ENCODE results near the gene GLDN.

- TF ChIP-seq USF2 (IDR thresholded peaks at IDR 0.05; ENCODE audit: borderline replicate concordance, low read depth, low read length) = no peak
- TF ChIP-seq TCF7 (IDR thresholded peaks at IDR 0.05; ENCODE audit: borderline replicate concordance) = no peak
- no peak for TF ChIP-seq TAF1 (IDR thresholded peaks at IDR 0.05; ENCODE audit: borderline replicate concordance, low read depth, low read length)
- no peak for TF ChIP-seq GABPA (IDR thresholded peaks at IDR 0.05; ENCODE audit: low read depth)
- TF ChIP-seq EP300 (IDR thresholded peaks at IDR 0.05; ENCODE audit: borderline replicate concordance in 1 of 2, control insufficient read depth in 1 of 2, low read depth in 2 of 2, low read length in 2 of 2) = no peak
- no peak for TF ChIP-seq POLR2A (IDR thresholded peaks at IDR 0.05; ENCODE audit: low read depth, low read length)
- TF ChIP-seq FOXK2 (IDR thresholded peaks at IDR 0.05) = no peak
Observed at GRCh38 chr15:51443282-51443914, 101.9 kb downstream of the GLDN start.
